Right renal cortex interstitium (tissue), 3 donors: ENCODE measurements around the gene FAU. TPM values are rescaled to one million over a fixed set of nuclear protein-coding genes. Genes with fewer than 3 reads are reported as not detected.
"Not testable (repeated sequence)": the region's sequence is repeated elsewhere in the genome, so short reads cannot be mapped to it uniquely, and the experiment has no call there.

Source experiments
- DNase-seq, 3 donors: peaks; one replicate each; pipeline ENCODE4 v3.0.0-alpha.2; 2013; ENCODE audit warnings: low read depth in 3 of 3, low spot score in 2 of 3
- polyA plus RNA-seq, 3 donors: library from polyadenylated mRNA; unstranded; fragments of 120-200 nt; gene quantifications; one replicate each; pipeline ENCODE4 v1.2.1, GENCODE V29; 2013; ENCODE audit not compliant: insufficient read length in 3 of 3

FAU gene
- polyA plus RNA-seq, 3 donors, result 585 to 654 (median 621) TPM

GRCh38 chr11:65124480-65125196 lies 2.7 kb upstream of the FAU start:
- no peak for DNase-seq

- no peak for DNase-seq
Observed at GRCh38 chr11:65121447-65121864, 478 bp downstream of the FAU start.

GRCh38 chr11:65120831-65121230 lies 1.1 kb downstream of the FAU start:
- no peak for DNase-seq

GRCh38 chr11:65119670-65119995 lies 2.3 kb downstream of the FAU start:
- no peak for DNase-seq

- not testable (repeated sequence) for DNase-seq
Observed at GRCh38 chr11:65118891-65119669, 2.9 kb downstream of the FAU start.

GRCh38 chr11:65118097-65118837 lies 3.7 kb downstream of the FAU start:
- no peak for DNase-seq

- DNase-seq, result peak; percentile 97 to 98 (median 98)
Observed at GRCh38 chr11:65117206-65118096, 4.5 kb downstream of the FAU start, which contains the start of gene ZNHIT2. Gene ZNHIT2 (minus strand): TSS chr11:65117701. CDS start chr11:65117653, 48 bp downstream.

GRCh38 chr11:65116370-65117205 lies 5.3 kb downstream of the FAU start:
- DNase-seq, result no peak

GRCh38 chr11:65115361-65116082 lies 6.4 kb downstream of the FAU start:
- DNase-seq, result no peak

GRCh38 chr11:65114538-65115171 lies 7.3 kb downstream of the FAU start:
- DNase-seq, result no peak

GRCh38 chr11:65113839-65114238 lies 8.1 kb downstream of the FAU start:
- no peak for DNase-seq

GRCh38 chr11:65113361-65113756 lies 8.6 kb downstream of the FAU start:
- DNase-seq, result no peak

GRCh38 chr11:65112546-65113360 lies 9.2 kb downstream of the FAU start:
- no peak for DNase-seq

GRCh38 chr11:65111744-65112545 lies 10.0 kb downstream of the FAU start, which contains the start of gene TM7SF2:
Gene TM7SF2 (plus strand): TSS chr11:65111872. CDS start chr11:65112016, 144 bp downstream.
- DNase-seq, result peak in 2 of 3 donors; percentile 83 to 91

- DNase-seq, result no peak
Observed at GRCh38 chr11:65111159-65111743, 10.7 kb downstream of the FAU start.

GRCh38 chr11:65110354-65110861 lies 11.5 kb downstream of the FAU start:
- DNase-seq, result peak in 1 of 3 donors; percentile 63
